GM19351 (cell line): ENCODE data around the gene PIGB.
"Not testable (repeated sequence)": the region's sequence is repeated elsewhere in the genome, so short reads cannot be mapped to it uniquely, and the experiment has no call there.

Experiments used
- ATAC-seq: cut with Tn5 transposase; IDR thresholded peaks from one replicate; pipeline ENCODE4 v1.9.1; 2021; ENCODE audit warnings: mild to moderate bottlenecking, moderate library complexity; ENCODE audit not compliant: unreplicated experiment

Gene PIGB

GRCh38 chr15:55372701-55373440, 53.8 kb downstream of the PIGB start:
- ATAC-seq, result peak; percentile 67

DNA sequence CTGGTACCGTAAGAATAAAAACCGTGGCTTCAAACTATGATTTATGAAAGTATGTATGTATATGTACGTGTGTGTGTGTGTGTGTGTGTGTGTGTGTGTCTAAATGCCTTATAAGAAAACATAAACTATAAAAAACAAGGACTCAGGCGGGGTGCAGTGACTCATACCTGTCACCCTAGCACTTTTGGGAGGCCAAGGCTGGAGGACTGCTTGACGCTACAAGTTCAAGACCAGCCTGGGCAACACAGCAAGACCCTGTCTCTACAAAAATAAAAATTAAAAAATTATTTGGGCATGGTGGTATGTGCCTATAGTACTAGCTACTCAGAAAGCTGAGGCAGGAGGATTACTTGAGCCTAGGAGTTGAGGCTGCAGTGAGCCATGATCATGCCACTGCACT, 60.1 kb downstream of the PIGB start:
- no peak for ATAC-seq

DNA sequence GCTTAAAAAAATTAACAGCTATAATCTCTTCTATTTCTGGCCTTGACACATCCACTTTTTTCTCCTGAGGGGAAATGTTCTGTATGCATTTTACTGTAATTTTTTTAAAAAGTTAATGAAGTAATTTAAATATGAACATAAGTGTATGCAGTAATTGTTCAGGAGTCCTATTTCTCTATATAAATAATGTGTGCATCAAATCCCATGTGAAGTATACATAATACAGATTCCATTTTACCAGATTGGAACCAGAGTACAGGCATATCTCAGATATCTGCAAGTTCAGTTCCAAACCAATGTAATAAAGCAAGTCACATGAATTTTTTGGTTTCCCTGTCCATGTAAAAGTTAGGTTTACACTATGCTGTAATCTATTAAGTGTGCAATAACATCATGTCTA, 62.6 kb downstream of the PIGB start:
- ATAC-seq, result no peak

DNA sequence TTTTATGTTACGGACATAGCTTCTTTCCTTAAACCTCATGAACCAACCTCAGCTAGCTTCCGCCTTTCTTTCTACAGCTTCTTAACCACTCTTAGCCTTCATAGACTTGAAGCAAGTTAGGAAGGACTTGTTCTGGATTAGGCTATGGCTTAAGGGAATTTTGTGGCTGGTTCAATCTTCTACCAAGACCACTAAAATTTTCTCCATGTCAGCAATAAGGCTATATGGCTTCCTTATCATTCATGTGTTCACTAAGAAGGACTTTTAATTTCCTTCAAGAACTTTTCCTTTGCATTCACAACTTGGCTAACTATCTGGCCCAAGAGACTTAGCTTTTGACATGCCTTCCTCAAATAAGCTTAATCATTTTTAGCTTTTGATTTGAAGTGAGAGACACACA, 64.7 kb downstream of the PIGB start:
- ATAC-seq, result no peak

DNA sequence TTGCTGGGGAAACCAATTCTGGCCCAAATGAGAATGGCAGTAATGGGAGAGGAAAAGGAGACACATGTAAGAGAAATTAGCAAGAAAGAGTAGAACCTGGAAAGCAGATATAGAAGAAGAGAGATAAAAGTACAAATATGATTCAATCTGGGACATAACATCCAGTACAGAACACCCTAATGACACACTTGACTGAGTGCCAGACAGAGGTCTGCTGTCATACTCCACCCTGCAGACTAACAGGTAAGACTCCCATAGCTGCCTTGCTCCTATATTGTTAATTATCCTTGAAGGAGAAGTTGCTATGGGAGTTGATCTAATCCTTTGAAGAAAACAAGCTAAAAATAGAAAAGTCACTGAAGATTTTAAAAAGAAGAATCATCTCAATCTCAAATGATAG, 68.0 kb downstream of the PIGB start:
- ATAC-seq, result no peak

GRCh38 chr15:55389264-55389607, 70.2 kb downstream of the PIGB start:
- no peak for ATAC-seq

- no peak for ATAC-seq
Measured at GRCh38 chr15:55394694-55395093, 75.7 kb downstream of the PIGB start.

GRCh38 chr15:55398243-55398642, 79.2 kb downstream of the PIGB start:
- ATAC-seq, result no peak

GRCh38 chr15:55400050-55400449, 81.0 kb downstream of the PIGB start:
- ATAC-seq, result not testable (repeated sequence)

GRCh38 chr15:55401786-55402246, 82.8 kb downstream of the PIGB start:
- ATAC-seq, result no peak

DNA sequence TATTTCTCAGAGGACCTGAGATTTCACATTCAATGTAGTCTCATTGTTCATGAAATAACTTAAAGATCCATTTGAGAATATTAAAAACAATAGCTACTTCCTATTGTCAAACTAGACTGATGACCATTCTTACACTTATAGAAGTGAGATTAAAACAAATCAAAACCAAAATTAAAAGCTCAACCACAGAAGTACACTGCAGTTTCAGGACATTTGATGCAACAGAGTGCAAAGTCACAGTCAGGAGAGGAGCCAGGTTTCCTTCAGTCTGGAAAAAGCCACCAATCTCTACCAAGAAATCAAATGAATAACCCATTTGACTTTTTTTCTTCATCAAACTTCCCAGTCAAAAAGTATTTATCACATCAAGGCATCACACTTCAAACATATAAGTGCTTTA, 83.7 kb downstream of the PIGB start:
- ATAC-seq, result peak; percentile 45

DNA sequence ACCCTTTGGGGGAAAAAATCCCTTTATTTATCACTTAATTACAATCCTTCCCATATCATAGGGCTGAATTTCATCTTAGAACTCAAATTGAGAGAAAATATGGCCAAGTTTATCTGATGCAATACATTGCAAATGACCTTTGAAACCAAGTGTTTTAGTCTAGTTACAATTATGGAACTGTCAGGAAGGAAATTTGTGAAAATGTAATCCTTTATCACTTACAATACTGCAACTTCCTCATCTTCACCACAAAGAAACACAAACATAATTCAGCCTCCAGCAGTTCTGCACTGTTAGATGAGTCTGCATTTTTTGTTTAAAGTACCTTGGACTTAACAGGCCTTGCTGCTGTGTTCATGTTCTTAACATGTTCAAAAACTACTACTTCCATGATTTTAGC, 84.5 kb downstream of the PIGB start:
- ATAC-seq, result no peak
